ENCODE data around the gene NGEF. TPM values are rescaled to one million over a fixed set of nuclear protein-coding genes. Genes with fewer than 3 reads are reported as not detected.
"Not testable (repeated sequence)": the region's sequence is repeated elsewhere in the genome, so short reads cannot be mapped to it uniquely, and the experiment has no call there.

Gene NGEF
- total RNA-seq, 1 donor from 2014 or later: 0.35 TPM

DNA sequence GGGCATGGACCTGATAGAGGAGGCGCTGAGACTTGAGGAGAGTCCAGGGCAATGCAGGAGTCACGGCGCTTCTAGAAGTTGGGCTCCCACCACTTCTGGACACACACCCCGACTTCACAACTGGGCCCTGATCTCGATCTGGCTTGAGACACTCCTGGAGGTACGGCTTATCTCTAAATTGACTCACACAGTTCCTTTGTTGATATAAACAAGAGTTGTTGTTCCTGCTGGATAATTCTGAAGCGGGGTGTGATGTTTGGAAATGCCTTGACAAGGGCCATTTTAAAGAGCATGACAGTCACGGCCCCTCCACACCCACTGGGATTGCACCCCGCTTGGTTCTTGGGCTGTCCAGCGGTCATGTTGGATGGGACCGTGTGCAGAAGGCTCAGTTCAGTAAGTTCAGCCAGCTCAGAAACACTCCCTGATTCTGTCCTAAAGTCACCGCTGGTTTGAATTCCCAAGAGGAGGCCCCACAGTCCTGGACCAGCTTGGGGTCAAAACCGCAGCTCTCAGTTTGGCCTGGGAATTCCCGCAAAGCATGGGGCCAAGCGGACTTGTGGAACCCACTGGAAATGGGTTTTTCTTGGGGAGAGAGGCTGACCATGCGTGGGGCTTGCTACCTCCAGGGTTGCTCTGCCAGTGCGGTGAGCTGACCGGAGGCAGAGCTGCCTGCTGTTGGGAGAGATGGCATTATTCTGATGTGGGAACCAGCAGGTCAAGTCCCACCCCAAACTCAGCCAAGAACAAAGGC is 10.1 kb upstream of the NGEF start:
- DNase-seq (ENCODE audit: low spot score): peak; percentile 82

DNA sequence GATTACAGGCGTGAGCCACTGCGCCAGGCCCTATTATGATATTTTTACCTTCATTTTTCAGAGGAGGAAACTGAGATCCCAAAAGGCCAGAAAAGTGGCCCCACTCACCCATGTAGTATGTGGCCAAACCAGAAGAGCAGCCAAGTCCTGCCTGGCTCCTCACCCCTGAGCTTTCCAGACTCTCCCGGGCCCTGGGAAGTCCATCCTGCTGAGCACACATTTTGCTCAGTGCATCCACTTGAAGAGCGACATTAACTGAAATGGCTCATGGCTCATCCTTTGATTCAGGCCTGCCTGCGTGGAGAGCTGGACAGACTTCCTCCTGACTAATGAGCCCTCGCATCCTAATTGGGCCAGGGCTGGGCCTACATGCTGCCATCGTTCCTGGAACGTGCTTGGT is 9.5 kb upstream of the NGEF start:
- no peak for DNase-seq (ENCODE audit: low spot score)

DNA sequence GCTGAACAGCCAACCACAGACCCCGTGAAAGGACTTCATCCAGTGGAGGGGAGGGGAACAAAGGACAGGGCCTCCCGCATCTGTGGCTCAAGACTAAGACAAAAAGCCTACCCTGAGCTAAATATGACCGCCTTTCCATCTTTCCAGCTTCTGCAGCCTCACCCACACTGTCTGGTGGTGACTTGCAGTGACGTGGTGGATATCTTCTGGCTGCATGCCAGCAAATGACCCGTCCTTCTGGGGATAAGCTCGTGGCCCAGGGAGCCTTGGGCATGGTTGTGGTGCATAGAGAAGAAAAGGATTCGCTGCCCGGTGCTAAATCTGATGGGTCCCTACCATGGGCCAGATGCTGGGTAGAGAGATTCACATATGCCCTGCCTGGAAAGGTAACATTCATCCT is 8.7 kb upstream of the NGEF start:
- peak; percentile 65 for DNase-seq (ENCODE audit: low spot score)

DNA sequence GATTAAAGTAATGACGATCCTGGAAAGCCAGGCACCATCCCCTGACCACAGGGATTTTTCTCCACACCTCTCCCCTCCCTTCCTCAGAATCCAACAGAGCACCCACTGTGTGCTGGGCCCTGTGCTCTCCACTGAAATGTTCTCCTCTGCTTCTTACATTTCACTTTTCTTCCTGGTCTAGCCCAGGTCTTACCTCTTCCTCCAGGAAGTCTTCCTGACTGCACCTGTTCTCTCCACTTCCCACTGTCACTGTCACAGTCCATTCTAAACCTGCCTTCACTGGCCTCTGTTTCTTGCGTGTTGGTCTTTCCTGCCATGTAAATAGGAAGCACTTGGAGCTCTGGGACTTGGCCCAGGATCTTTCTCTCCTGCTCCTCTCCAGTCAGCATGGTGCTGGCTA is 7.4 kb upstream of the NGEF start:
- no peak for DNase-seq (ENCODE audit: low spot score)

DNA sequence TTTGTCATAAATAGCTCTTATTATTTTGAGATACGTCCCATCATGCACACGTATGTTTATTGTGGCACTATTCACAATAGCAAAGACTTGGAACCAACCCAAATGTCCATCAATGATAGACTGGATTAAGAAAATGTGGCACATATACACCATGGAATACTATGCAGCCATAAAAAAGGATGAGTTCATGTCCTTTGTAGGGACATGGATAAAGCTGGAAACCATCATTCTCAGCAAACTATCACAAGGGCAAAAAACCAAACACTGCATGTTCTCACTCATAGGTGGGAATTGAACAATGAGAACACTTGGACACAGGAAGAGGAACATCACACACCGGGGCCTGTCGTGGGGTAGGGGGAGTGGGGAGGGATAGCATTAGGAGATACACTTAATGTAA is 6.6 kb upstream of the NGEF start:
- not testable (repeated sequence) for DNase-seq (ENCODE audit: low spot score)

DNA sequence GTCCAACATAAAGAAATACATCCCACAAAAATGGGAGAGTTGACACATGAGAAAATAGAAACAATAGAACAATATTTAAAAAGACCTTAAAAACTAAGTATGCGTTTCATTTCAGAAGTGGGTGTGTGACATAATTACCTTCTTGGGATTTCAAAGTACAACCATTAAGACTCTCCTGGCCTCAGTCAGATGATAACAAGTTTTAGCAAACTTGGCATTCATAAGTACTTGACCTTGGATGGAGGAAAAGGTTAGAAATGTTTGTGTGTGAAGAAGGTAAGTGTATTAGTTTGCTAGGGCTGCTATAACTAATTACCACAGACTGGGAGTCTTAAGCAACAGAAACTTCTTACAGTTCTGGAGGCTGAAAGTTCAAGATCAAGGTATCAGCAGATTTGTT is 4.9 kb upstream of the NGEF start:
- no peak for DNase-seq (ENCODE audit: low spot score)

DNA sequence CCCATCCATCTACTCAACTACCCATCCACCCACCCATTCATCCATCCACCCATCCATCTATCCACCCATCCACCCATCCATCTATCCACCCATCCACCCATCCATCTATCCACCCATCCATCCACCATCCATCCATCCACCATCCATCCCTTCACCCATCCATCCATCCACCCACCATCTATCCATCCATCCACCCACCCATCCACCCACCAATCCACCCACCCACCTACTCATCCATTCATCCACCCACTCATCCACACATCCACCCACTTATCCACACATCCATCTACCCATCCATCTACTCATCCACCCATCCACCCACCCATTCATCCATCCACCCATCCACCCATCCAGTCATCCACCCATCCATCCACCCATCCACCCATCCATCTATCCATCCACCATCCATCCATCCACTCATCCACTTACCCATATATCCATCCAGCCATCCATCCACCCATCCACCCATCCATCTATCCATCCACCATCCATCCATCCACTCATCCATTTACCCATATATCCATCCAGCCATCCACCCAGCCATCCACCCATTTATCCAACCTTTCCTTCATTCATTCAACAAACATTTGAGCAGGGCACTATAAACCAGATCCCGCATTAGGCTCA is 2.1 kb upstream of the NGEF start:
- peak; percentile 24 for DNase-seq (ENCODE audit: low spot score)

DNA sequence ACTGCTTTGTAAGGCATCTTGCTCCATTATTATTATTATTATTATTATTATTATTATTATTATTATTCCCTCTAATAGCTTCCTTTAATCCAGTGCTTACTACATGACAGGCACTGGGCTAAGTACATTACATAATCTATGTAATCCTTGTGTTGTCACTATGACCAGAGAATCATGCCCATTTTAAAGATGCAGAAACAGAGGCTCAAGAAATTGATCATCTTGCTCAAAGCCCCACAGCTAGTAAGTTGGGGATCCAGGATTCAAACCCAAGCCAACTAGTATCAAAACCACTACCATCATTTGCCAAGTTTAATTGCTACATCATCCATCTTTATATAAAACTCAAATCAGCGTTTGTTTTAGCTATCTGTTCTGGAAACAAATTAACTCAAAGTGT is 594 bp upstream of the NGEF start:
- DNase-seq (ENCODE audit: low spot score): no peak

DNA sequence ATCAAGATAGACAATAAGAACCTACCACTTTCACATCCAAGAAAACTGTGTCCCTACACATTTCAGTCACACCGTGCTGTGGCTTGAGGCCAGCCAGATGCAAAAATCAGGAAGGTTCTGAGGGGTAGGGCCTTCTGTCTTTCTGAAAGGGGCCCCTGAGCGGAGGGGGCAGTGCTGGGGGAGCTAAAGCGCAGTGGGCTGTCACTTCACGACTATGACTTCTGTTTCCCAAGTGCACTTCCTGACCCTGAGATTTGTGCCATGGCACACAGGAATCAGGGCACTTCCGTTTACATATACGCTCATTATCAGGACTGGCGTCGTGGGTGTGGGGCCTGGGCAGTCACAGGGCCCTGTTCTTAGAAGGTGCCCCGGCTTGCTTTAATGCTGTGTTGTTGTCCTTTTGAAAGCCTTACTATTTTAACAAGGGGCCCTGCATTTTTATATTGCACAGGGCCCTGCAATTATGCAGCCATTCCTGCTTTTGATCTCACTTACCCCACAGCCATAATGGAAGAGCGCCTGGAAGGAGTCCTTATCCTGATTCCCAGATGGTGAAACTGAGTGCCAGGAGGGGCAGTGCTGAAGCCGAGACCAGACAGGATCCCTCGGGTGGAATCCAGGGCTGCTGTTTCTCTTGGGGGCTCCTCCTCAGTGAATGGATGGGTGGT is 620 bp downstream of the NGEF start:
- DNase-seq (ENCODE audit: low spot score): peak; percentile 72

DNA sequence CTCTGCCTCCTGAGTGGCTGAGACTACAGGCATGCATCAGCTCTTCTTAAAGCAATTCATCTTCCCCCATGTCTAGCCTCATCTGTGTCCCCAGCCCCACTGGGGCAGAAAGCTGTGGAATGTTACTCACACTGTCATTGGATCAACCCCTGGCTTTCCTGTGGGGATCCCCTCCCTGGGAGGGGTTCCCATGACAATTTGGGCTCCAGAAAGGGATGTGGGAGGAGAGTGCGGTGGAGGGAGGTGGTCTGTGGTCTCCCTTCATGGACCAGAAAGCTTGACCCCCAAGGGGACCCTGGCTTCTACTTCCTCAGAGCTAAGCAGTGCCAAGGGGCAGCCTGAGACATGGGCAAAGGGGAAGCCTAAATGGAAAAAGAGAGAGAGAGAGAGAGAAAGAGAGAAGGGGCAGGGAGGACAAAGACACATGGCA is 1.3 kb downstream of the NGEF start:
- peak; percentile 67 for DNase-seq (ENCODE audit: low spot score)

DNA sequence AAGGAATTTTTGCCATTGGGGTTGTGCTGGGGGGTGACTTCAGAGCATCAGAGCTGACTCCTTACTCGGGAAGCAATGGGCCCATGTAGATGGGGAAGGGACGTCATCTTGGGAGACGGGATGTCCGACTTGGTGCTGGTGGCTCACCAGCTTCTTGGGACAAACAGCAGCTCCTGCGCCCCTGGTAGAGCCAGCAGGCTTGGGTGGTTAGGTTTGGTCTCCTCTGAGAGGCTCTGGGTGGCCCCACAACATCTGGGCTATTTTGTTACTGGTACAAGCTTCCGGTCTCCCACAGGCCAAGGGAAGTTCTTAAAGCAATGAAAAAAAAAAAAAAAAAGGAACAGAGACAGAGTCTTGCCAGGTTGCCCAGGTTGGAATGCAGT is 1.8 kb downstream of the NGEF start:
- peak; percentile 74 for DNase-seq (ENCODE audit: low spot score)

DNA sequence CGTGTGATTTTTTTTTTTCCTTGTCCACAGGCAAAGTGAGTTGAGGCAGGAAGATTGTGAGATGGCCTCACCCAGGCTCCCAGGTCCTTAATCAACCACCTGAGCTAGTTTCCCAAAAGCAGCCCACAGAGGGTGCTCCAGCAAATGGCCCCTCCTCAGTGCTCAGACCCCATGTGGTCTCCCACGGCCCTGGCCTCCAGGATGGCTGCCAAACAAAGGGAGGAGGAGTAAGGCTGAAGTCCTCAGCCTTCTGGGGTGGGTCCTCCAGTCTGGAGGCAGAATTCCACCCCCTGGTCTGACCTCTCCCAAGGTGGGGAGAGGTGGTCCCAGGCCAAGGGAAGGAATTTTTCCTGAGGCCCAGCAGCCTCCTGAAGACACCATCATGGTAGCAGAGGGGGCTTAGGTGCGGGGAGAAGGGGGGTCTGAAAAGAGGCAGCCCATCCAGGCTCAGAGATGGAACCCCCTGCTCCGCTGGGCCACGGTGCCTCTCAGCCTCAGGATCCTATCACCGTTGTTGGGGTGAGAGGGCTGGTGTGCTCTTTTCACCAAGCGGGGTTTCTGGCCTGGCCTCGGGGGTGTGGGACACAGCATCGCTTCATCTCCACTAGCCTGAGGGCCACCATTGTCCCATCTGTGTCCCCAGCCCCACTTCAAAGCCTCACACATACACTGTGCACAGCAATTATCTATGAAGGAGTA is 2.3 kb downstream of the NGEF start:
- DNase-seq (ENCODE audit: low spot score): peak; percentile 83

DNA sequence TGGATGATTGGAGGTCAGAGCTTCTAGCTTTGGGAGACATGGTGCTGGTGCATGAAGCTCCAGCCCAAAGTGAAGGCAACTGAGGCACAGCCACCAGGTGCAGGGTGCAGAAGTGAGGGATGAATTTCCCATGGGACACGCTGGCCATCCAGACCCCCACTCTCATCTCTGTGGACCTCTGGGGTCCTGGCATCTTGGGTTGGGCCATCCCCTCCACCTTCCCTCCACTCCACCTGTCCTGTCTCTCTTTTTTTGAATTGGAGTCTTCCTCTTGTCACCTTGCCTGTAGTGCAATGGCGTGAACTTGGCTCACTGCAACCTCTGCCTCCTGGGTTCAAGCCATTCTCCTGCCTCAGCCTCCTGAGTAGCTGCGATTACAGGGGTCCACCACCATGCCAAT is 3.4 kb downstream of the NGEF start:
- peak; percentile 22 for DNase-seq (ENCODE audit: low spot score)

DNA sequence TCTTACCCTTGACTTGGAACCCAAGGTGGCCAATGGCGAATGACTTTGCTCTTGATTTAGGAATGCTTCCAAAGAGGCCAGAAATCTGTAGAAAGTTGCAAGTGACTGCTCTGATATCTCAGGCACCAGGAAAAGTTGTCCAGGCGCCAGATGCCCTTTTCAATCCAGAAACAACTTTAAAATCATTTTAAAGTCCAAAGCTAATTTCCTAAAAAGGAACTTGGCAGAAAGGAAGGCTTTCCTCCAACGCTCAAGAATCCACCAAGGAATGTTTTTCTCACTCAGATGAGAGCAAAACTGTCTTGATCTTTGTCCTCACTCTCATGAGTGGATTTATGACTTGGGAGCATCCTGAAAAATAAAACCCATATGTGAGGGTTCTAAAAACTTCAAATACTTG is 5.3 kb downstream of the NGEF start:
- DNase-seq (ENCODE audit: low spot score): no peak

DNA sequence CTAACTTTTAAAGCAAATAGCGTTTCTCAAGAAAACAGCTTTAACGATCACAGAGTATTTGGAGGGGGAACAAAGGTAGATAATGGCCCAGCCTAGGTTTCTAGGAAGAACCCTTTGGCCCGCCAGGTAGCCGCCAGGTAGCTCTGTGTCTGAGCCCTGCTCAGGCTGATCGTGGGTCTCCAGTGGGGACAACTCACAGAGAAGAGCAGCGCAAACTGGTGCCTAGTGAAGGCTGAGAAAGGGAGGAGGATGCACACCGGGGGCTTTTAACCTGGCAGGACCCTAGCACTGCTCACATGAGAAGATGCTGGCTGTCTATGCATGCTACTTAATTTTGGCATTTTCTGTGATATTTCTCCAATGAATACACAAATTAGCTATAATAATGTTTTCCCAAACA is 5.8 kb downstream of the NGEF start:
- DNase-seq (ENCODE audit: low spot score): no peak

DNA sequence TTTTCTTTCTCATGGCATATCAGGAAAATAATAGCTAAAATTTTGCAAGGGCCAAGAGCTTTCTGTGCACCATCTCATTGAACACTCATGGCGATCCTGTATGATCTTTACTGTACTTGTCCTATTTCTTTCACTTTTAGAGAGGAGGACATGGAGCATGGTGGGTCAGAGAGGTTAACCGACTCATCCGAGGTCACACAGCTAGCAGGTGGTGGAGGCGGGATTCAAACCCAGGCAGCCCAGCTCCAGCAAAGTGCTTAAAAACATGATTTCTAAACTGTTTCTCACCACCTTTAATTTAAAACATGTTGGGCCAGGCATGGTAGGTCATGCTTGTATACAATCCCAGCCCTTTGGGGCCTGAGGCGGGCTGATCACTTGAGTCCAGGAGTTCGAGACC is 6.4 kb downstream of the NGEF start:
- DNase-seq (ENCODE audit: low spot score): no peak

DNA sequence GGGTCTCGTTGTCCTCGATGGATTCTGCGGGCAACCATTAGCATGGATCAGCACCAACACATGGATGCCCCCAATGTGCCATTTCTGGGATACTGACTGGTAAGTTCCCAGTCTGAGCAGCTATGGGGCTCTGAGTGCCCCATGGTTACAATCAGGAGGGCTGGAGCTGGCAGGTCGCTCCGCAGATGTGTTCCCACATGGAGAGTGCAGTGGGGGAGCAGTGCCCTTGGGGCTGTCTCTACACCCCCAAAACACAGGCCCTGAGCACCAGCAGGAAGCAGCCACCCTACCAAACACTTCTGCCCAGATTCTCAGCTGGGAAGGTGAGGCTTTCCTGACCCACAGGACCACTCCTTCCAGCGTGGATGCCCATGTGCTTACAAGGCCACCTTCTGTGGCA is 8.0 kb downstream of the NGEF start:
- peak; percentile 72 for DNase-seq (ENCODE audit: low spot score)

DNA sequence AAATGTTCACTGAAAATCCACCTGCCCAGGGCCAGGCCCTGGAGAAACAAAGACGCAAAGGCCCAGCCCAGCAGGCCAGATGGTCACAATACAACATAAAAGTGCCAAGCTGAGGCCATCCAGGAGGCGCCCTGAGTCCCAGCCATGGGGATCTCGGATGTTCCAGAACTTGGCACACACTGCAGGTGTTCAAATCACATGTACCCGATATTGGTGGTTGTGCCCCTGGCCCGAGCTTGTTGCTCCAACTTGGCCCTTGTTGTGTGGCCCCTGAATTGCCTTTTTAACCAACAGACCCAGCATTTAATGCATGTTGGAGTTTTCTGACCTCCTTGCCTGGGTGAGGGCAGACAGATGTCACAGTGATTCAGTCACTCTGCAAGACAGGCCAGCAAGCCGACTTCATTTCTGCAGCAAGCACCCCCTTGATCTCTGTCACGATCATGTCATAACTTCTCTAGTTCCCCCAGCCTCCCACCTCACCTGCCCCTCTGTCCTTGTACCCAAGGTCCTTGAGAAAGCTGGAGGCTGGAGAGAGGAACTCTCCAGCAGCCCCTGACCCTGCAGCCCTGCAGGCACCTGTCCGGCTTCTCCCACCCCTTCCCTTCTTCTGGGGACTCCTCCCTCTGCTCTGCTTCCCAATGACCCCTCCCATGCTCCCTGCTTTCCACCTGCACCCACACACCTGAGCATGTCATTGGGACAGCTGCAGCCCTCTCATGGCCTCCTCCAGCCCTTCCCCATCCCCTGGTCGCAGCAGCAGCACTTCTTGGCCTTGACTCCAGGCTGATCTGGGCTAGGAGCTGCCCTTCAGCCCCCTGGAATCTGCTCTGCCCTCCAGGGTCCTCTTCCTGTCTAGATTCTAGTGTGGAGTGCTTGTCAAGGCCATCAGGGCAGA is 9.1 kb downstream of the NGEF start:
- DNase-seq (ENCODE audit: low spot score): peak; percentile 83

DNA sequence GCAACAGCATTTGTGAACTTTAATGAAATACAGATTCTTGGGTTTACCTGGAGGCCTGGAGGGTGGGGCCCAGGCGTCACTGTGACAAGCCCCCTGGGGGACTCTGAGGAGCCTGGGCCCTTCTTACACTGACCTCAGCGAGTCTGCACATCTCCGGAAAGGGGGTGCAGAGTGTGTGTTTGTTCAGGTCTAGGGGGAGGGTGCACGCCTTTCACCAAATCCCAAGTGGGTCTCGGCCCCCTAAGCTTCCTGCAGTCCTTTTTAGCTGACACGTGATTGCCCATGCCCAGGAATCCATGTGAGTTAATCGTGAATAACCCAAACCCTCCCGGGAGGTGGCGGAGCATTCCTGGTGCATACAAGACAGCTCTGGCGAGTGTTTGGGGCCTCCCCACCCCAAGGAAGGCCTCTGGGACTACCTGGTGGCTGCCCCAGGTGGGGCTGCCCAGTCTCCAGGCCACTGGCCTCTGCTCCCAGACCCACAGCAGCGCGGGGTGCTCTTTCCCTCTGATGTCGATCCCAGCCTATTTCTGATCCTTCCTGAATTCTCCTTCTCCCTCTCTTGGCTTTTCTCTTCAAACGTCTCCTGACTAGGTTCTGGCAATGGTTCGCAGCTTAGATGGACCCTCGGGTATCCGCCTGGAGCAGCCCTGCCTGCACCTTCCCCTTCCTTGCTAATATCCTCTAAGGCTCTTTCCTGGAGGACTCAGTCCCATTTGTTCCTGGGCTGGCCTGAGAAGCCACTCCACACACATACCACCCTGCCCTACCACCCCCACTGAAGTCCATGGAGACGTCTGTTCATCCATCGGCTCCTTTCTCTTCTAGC is 10.0 kb downstream of the NGEF start:
- peak; percentile 80 for DNase-seq (ENCODE audit: low spot score)

Measured in mesenteric fat pad (tissue), 1 donor.